GM20431 (cell line): ENCODE results near the gene DNAAF5.
"Not testable (repeated sequence)": the region's sequence is repeated elsewhere in the genome, so short reads cannot be mapped to it uniquely, and the experiment has no call there.

Experiments used
- in situ Hi-C: fragments of 300-500 bp; cut with MseI, MboI; formaldehyde crosslinking; loops from one replicate; pipeline ENCODE4 v1.15.0; 2020; ENCODE audit warnings: low sequenced_read_pairs; ENCODE audit not compliant: unreplicated experiment

DNAAF5 gene

DNA sequence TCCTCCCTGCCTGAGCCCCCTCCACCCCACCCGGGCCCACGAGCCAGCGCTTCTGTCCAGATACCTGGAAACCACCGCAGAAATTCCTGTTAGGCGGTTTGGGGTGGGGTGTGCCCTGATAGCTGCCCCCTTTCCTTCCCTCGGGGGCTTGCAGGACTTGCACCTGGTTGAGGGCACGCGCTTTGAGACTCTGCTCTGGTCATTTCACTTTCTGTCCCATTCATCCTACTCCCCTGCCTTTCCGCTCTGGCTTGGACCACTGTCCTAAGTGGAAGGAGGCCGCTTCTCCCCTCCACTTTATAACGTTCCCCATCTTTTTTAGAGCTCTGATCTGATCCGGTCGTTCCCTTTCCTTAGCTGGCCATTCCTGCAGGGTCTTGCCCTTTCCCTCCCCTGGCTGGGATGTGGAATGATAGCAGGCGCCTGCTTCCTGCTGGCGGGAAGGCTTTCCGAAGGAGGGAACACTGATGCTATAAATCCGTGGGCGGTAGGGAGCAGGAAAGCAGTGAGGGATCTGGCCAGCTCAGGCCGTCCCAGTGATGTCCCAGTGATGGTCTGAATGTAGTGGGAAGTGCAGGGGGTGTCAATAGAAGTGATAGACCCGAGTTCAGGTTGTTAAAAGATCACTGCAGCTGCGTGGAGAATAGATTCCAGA lies 1.4 kb downstream of the DNAAF5 start:
- in situ Hi-C loops = no loop called here

DNA sequence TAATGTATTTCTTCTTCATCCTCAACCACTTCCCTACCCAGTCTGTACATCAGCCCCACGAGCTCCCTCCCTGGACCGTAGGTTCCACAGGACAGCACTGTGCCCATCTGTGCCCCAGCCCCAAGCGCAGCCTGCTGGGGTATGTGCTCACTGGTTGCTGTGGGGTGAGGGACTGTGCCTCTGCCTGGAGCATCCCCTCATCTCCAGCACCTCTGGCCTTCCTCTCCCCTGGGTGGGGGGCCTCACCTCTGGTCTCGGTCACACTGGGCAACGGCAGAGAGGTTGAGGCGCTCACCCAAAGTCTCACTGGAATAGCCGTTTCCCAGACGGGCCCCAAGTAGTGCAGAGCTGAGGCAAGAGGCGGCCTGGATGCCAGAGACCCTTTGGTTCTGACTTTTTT lies 2.1 kb downstream of the DNAAF5 start:
- in situ Hi-C loops = no loop called here

DNA sequence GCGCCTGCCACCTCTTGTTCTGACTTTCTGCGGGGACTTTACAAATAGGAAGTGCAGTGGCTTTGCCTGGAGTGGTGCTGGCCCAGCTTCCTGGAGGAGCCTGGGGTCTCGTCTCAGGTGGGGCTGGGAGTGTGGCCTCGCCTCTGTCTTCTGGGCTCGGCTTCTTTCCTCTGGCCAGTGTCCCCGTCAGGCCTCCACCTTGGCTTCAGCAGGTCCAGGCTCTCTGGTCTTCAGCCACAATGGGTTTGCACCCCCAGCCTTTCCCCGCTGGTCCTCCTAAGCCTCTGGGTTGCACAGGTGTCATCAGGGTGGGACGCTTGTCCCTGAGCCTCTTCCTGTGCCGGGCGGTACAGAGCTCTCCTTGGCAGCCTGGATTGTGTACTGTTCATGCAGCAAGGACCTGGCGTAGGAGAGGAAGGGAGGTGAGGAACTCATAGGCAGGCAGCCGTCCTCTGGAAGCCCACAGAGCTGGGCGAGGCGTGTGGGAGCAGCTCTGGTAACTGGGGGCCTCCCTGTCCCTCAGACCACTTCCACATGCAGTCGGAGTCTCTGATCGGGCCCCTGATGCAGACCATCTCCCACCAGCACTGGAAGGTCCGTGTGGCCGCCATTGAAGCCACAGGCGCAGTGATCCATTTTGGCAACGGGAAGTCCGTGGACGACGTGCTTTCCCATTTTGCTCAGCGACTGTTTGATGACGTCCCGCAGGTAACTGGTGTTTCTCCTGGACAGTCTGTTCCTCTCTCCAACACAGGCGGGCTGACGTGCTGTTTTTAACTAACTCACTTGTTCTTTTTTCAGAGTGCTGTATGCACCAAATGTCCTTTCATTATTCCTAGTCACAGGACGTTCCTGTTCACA lies 2.9 kb downstream of the DNAAF5 start:
- in situ Hi-C loops = no loop called here

DNA sequence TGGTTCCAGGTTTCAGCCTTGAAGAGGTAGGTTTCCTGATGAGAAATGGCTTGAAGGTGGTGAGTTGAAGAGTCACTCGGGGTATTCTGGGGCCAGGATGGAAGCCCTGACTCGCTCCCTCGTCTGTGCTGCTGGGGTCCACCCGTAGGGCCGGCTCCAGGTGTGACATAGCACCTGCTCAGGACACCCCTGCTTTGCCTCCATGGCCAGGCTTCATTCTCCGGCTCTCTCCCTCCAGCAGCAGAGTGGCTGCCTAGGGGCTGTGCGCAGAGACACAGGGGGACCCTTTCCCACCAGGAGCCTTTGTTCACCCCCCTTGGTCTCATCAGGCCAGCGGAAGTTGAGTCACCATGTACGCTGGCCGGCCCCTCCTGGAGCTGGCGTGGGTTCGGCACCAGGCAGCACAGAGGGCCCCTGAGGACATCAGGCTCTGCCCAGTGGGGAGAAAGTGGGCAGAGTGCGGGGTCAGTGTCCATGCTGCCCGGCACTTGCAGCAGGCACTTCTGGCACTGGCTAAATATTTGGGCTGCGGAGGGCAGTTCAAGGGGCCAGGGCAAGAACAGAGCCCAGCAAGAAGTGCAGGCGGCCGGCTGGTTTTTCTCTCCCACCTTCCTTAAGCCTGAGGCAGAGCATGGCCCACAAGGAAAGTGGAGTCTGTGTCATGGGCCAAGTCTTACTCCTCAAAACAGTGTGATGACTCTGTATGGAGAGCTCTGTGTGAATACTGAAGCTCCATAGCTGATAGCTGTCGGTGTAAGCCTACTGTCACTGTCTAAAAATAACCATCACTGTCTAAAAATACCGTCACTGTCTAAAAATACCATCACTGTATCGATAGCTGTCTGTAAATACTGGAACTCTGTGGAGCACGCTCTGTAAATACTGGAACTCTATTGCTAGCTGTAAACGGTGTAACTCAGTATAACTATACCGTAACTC lies 4.3 kb downstream of the DNAAF5 start:
- in situ Hi-C loops = no loop called here

DNA sequence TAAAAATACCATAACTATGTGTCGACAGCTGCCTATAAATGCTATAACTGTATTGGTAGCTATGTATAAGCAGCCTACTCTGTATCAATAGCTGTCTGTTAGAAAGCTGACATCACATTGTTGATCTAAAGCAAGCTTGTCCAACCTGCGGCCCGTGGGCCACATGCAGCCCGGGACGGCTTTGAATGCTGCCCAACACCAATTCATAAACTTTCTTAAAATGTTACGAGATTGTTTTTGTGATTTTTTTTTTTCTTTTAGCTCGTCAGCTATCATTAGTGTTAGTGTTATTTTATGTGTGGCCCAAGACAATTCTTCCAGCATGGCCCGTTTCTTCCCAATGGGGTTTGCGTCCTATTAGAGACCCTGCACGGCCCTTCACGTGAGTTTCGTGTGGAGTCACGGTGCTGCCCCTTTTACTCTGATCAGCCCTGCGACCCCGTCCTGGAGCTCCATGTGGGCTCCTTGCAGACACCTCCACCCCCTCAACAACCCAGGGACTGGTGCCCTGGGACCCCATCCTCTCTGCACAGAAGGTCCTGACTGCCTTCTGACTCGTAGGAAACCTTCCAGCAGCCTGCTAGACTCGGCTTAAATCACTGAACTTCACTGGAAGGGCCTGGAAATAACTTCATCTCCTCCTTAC lies 5.1 kb downstream of the DNAAF5 start:
- in situ Hi-C loops = no loop called here

DNA sequence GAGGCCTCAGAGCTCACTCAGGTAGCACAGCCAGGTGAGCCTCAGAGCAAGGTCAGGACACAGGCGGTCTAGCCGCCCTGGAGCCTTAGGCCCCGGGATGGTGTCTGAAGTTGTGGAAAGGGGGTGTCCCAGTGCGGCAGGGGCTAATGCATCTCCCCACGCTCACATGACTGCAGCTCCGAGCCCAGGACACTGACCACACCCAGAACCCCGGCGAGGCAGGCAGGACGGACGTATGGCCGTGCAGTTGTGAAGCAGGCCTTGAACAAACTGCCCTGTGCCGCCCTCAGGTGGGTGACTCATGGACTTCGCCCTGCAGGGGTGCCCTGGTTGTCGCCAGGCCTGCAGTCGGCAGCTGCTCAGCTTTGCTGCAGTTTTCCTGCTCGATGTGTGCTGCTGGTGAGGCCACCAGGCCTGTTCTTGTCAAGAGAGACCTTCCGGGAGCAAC lies 5.6 kb downstream of the DNAAF5 start:
- in situ Hi-C loops = no loop called here

DNA sequence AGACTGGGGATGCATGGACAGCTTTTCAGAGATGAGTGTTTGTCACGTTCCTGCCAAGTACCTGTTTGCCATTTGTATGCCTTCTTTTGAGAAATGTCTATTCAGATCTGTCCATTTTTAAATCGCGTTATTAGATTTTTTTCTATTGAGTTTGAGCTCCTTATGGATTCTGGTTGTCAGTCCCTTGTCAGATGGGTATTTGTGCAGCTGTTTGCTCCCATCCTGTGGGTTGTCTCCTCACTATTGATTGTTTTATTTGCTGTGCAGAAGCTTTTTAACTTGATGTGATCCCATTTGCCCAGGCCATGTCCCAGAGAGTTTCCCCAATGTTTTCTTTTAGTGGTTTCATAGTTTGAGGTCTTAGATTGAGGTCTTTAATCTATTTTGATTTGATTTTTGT lies 6.1 kb downstream of the DNAAF5 start:
- in situ Hi-C loops = no loop called here

DNA sequence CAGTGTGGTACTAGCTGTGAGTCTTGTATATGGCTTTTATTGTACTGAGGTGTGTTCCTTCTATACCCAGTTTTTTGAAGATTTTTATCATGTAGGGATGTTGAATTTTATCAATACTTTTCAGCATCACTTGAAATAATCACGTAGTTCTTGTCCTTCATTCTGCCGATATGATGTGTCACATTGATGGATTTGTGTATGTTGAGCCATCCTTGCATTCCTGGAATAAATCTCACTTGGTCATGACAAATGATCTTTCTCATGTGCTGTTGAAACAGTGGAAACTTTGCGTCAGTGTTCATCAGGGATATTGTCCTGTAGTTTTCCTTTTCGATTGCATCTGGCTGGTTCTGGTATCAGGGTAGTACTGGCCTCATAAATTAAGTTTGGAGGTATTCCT lies 7.7 kb downstream of the DNAAF5 start:
- in situ Hi-C loops = no loop called here

DNA sequence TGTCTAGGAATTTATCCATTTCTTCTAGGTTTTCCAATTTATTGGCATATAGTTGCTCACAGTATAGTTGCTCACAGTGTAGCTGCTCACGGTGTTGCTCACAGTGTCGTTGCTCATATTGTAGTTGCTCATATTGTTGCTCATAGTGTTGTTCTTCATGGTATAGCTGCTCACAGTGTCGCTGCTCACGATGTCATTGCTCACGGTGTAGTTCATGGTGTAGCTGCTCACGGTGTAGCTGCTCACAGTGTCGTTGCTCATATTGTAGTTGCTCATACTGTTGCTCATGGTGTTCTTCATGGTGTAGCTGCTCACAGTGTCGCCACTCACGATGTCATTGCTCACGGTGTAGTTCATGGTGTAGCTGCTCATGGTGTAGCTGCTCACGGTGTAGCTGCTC lies 8.3 kb downstream of the DNAAF5 start:
- in situ Hi-C loops = no loop called here

DNA sequence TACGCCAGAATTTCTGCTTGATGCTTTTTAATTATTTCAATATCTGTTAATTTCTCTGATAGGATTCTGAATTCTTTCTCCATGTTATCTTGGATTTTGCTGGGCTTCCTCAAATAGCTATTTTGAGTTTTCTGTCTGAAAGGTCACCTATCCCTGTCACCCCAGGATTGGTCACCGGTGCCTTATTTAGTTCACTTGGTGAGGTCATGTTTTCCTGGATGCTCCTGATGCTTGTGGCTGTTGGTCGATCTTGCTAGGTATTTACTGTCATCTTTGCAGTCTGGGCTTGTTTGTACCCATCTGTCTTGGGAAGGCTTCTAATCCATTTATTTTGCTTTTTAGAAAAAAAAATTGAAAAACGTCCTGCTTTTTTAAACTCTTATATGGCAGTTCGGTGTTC lies 11.7 kb downstream of the DNAAF5 start:
- in situ Hi-C loops = no loop called here

DNA sequence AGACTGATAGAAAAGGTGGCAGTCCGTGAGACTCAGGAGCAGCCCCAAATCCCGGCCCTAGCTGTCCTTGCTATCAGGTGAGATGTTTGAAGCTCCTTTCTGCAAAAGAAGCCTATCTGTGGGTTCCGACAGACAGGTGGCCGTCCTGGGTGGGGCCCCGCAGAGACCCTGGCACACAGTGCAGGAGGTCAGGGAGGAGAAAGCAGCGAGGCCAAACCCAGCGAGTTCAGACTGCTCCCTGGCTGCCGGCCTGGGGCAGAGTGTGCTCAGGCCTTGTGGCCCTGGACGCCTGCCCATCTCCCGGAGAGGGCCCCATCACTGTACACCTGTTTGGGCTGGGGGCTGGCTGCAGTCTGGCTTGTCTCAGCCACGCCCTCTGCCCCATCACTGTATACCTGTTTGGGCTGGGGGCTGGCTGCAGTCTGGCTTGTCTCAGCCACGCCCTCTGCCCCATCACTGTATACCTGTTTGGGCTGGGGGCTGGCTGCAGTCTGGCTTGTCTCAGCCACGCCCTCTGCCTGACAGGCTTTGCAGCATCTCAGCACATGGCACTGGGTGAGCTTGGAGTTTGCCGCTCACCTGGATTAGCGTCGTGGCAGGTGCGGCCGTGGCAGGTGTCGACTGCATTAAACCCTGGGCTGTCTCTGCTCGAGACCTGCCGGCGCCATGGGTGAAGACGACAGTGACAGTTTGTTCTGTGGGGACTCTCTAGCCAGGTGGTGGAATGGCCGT lies 12.4 kb downstream of the DNAAF5 start:
- in situ Hi-C loops = no loop called here

DNA sequence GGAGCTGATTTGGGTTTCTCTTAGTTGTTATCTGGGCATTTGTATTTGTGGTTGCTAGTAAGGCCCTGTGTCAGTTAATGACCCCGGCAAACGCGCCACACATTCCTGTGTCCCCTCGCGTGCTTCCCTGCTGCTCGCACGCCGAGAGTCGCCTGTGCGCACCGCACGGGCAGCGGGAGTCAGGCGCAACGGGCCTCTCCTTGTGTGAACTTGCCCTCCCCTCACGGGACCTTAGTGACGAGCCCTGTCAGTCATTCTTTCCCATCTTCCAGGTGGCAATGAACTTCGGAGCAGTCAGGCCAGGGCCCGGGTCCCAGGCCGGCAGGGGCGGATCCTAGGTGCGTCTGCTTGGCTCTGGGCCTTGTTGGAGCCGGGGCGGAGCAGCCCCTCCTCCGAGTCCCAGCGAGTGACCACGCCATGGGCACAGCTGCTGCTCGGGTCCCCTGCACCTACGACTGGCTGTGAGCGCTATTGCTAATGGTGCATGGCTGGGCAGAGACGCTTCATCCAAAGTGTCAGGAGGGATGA lies 13.0 kb downstream of the DNAAF5 start:
- in situ Hi-C loops = no loop called here

DNA sequence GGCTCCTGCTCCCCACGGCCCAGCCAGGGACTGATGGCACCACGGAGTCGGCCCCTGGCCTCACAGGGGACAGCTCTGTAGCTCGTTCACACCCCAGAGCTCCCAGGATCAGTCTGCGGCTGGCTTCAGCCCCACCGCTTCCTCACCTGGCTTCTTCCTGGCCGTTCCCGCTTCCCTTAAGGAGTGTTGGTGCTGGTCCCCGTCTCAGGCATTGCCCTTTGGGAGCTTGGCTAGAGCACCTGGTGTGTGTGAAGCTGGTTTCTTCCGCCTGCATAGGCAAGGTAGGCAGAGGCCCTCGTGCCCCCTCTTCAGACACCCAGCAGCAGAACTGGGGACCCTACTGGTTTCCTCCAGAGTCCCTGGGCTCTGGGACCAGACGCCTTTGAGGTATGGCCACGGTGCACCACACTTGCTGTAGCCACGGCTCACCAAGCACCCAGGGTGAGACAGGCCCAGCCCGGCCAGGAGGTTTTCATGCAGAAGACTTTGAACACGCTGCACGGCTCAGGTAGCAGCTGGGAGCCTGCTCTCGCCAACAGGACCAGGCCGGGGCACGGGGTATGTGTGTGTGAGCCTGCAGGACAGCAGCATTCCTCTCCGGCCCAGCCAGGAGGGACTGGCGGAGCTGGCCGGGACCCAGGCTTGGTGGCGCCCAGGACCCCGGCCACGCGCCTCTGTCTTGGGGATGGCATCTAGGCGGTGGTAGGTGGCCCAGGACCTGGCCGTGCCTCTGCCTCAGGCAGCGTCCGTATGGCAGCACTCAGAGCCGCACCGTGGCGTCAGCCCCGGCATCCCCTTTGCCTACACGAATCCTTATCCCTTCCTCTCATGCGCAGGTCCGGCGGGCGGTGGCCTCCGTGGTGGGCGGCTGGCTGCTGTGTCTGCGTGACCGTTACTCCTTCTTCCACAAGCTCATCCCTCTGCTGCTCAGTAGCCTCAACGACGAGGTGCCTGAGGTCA lies 13.8 kb downstream of the DNAAF5 start:
- in situ Hi-C loops = no loop called here

DNA sequence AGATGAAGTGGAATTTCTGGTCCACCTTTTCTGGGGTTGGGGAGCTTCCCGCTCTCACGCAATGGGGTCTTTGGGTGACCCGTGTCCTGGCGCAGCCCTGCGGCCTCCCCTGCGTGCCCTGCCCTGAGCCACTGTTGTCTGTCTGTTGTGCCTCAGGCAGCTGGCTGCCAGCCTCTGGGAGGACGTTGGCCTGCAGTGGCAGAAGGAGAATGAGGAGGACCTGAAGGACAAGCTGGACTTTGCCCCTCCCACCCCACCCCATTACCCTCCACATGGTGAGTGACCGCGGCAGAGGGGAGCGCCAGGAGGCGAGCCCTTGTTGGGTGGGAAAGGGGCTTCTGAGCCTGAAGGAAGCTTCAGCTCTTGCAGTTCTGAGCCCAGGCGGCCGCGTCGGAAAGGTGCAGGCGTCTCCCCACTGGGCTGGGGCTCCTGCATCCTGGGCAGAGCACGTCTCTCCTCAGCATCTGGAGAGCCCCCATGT lies 14.7 kb downstream of the DNAAF5 start:
- in situ Hi-C loops = no loop called here

DNA sequence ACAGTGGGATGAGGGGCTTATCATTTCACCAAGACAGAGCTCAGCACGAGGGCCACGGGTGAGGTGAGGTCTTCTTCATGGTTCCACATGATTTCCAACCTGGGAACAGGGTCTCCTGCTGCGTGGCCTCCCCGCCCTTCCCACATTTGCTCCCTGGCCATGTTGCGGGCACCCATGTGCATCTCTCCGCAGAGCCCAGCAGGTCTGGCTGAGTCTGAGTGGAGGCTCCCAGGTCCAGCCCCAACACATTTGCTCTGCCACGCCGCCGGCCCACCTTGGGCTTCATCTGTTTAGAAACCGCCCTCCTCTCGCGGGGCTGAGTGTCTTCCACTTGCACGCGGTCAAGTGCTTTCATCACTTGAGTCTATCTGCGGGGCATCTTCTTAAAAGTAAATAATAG lies 15.4 kb downstream of the DNAAF5 start:
- in situ Hi-C loops = no loop called here

DNA sequence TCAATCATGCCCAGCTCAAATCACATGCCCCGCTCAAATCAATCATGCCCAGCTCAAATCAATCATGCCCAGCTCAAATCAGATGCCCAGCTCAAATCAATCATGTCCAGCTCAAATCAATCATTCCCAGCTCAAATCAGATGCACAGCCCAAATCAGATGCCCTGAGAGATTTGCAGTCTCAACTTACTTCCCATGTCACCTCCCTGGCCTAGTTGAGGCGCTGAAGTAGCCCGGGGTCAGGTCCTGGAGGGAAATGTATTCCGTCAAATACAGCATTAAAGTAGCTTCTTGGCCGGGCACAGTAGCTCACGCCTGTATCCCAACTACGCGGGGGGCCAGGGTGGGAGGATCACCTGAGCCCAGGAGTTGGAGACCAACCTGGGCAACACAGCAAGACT lies 16.3 kb downstream of the DNAAF5 start:
- in situ Hi-C loops = no loop called here

DNA sequence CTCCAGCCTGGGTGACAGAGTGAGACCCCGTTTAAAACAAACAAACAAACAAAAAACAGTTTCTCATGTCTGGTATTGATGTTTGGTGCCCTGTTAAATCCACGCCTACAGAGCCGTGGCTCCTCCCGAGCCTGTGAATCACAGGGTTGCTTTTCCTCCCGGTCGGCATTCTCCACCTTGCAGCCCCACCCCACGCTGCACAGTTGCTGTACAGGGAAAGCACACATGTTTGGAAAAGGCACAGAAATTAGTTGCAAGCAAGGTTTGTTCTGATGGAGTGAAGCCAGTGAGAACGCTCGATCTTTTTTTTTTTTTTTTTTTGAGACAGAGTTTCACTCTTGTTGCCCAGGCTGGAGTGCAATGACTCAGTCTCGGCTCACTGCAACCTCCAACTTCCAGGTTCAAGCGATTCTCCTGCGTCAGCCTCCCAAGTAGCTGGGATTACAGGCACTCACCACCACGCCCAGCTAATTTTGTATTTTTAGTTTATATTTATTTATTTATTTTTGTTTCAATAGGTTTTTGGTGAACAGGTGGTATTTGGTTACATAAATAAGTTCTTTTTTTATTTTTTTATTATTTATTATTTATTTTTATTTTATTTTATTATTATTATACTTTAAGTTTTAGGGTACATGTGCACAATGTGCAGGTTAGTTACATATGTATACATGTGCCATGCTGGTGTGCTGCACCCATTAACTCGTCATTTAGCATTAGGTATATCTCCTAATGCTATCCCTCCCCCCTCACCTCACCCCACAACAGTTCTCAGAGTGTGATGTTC lies 17.0 kb downstream of the DNAAF5 start:
- in situ Hi-C loops = not testable (repeated sequence)
